ENCODE measurements around the gene ARL15. TPM values are rescaled to one million over a fixed set of nuclear protein-coding genes. Genes with fewer than 3 reads are reported as not detected.

Gene ARL15
- total and polyA plus RNA-seq, 3 experiments from 2014 or later = 5.6 to 18.8 (median 6.5) TPM

DNA sequence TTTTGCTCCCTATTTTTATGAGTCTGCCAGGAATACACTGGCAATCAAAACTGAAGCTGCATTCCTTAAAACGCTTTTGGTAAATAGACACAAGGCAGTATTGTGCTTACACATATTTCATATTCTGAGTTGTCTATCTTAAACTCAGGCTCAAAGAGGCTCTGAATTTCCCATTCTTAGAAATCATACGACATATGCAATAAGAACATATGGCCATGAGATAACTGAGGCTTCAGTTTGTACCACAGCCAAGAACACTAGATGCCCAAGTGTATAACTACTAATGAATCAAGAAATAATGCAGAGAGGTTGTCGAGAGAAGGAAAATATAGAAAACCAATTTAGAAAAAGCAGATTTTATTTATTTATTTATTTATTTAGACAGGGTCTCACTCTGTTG lies 392.5 kb downstream of the ARL15 start:
- H3K27ac ChIP-seq (ENCODE audit: low read depth, low read length) = no peak overlapping the region
- H3K4me3 Mint-ChIP-seq = no peak overlapping the region
- H3K27me3 ChIP-seq (ENCODE audit: insufficient read depth, low read length, poor library complexity, severe bottlenecking) = no peaks in the 10 kb centered on the region
- CTCF ChIA-PET = no interaction called here
- no peak for DNase-seq
- H3K4me1 Mint-ChIP-seq = no peaks in the 10 kb centered on the region
- H3K9me3 Mint-ChIP-seq = no peaks in the 10 kb centered on the region
- H3K27me3 Mint-ChIP-seq = no peaks in the 10 kb centered on the region
- H3K4me3 ChIP-seq (ENCODE audit: low read length) = no peak overlapping the region
- no peak overlapping the region for H3K27ac Mint-ChIP-seq
- no peaks in the 10 kb centered on the region for H3K4me1 ChIP-seq (ENCODE audit: insufficient read depth, low read length)
- POLR2A ChIA-PET = no interaction called here
- no peaks in the 10 kb centered on the region for H3K9me3 ChIP-seq (ENCODE audit: low read length)
- peaks cover 1 to 17% (median 3%) of the 10 kb centered on the region in 3 donors for H3K36me3 Mint-ChIP-seq
- no peaks in the 10 kb centered on the region for H3K36me3 ChIP-seq (ENCODE audit: insufficient read depth, low read length)

DNA sequence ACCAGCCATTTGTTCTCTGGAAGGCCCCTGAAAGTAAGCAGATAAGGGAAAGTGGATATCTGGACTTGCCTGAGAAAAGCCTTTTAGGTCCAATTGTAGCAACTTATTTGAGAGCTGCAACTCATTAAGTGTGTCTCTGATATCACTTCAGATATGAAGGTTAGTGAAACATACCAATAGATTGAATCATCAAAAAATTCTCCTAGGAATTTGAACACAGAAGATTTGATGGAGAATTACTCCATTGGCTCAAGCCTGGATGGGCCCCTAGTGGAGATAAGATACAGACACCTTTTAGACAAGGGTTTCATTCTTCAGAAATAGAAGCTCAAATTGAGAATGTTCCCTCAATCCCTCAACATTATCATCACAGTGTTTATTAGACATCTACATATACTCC lies 393.3 kb downstream of the ARL15 start:
- Mint-ChIP-seq H3K4me3 (no peak overlapping the region), H3K4me1 (no peaks in the 10 kb centered on the region), H3K27ac (no peak overlapping the region), H3K36me3 (peaks cover 1 to 17% (median 7%) of the 10 kb centered on the region in 3 donors), H3K9me3 (no peaks in the 10 kb centered on the region), H3K27me3 (no peaks in the 10 kb centered on the region)
- Histone ChIP-seq H3K27ac (ENCODE audit: low read depth, low read length) (no peak overlapping the region), H3K36me3 (ENCODE audit: insufficient read depth, low read length) (no peaks in the 10 kb centered on the region), H3K4me1 (ENCODE audit: insufficient read depth, low read length) (no peaks in the 10 kb centered on the region), H3K4me3 (ENCODE audit: low read length) (no peak overlapping the region), H3K27me3 (ENCODE audit: insufficient read depth, low read length, poor library complexity, severe bottlenecking) (no peaks in the 10 kb centered on the region), H3K9me3 (ENCODE audit: low read length) (no peaks in the 10 kb centered on the region)
- no peak for DNase-seq
- ChIA-PET CTCF (no interaction called here), POLR2A (no interaction called here)

DNA sequence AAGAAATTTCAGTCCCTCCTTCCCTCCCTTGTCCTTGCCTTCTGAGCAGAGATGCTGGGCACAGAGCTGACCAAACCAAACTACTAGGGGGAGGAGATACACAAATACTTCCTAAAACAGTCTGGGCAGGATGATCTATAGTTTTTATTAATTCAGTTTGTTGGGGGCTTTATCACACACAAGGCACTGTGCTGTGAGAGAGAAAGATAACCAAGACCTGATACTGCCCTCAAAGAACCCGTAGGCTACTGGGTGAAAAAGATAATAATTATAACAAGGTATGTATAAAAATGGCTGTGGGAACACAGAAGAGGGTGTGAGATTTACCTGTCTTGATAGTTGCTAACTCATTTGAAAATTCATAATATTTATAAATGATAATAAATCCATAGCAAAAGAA lies 395.3 kb downstream of the ARL15 start:
- Histone ChIP-seq H3K27ac (ENCODE audit: low read depth, low read length) (no peak overlapping the region), H3K4me3 (ENCODE audit: low read length) (no peak overlapping the region), H3K4me1 (ENCODE audit: insufficient read depth, low read length) (no peaks in the 10 kb centered on the region), H3K36me3 (ENCODE audit: insufficient read depth, low read length) (no peaks in the 10 kb centered on the region), H3K9me3 (ENCODE audit: low read length) (no peaks in the 10 kb centered on the region), H3K27me3 (ENCODE audit: insufficient read depth, low read length, poor library complexity, severe bottlenecking) (no peaks in the 10 kb centered on the region)
- Mint-ChIP-seq H3K36me3 (peaks cover 0 to 17% (median 7%) of the 10 kb centered on the region in 3 donors), H3K27ac (peak overlapping the region in 1 of 8 donors; percentile 40), H3K4me1 (no peaks in the 10 kb centered on the region), H3K9me3 (no peaks in the 10 kb centered on the region), H3K27me3 (no peaks in the 10 kb centered on the region), H3K4me3 (no peak overlapping the region)
- DNase-seq = no peak
- POLR2A ChIA-PET = no interaction called here
- CTCF ChIA-PET = no interaction called here

DNA sequence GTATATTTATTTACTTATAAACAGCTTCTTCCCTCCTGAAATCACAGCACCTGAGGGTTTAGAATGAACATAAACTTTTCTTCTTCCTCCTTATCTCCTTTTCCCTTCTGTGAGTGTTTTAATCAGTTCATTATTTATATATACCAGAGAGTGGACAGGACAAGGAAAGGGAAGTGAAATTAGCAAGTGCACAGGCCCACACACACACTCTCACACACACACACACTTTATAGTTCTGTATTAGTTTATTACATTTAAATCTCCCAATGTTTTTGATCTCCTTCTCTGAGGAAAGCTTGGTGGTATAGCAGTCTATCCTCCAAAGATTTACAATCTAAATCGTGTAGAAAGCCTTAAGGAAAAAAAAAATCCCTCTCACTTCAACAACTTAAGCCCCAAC lies 396.4 kb downstream of the ARL15 start:
- H3K27ac ChIP-seq (ENCODE audit: low read depth, low read length) = no peak overlapping the region
- Mint-ChIP-seq H3K27me3 (no peaks in the 10 kb centered on the region), H3K4me1 (no peaks in the 10 kb centered on the region), H3K4me3 (no peak overlapping the region), H3K27ac (no peak overlapping the region), H3K9me3 (no peaks in the 10 kb centered on the region), H3K36me3 (peaks cover 0 to 14% (median 7%) of the 10 kb centered on the region in 3 donors)
- H3K27me3 ChIP-seq (ENCODE audit: insufficient read depth, low read length, poor library complexity, severe bottlenecking) = no peaks in the 10 kb centered on the region
- ChIA-PET POLR2A (no interaction called here), CTCF (no interaction called here)
- no peaks in the 10 kb centered on the region for H3K9me3 ChIP-seq (ENCODE audit: low read length)
- H3K4me1 ChIP-seq (ENCODE audit: insufficient read depth, low read length) = no peaks in the 10 kb centered on the region
- no peak for DNase-seq
- H3K4me3 ChIP-seq (ENCODE audit: low read length) = no peak overlapping the region
- no peaks in the 10 kb centered on the region for H3K36me3 ChIP-seq (ENCODE audit: insufficient read depth, low read length)

DNA sequence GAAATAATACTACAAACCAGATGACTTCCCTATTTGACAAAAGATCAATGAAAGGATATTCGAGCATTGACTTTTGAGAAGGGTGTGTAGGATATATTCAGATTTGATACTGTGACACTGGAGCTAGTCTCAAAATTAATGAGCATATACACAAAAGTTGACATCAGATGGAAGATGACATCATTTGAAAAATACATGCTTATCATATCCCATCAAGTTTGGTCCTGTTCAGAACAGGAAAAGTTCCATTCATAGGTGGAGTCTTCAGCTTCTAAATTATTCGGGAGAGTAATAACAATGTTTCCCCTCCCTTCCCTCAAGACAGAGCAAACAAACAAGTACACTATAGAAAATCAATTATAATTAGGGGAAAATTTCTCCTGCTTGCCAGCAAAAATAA lies 401.6 kb downstream of the ARL15 start:
- CTCF ChIA-PET = no interaction called here
- POLR2A ChIA-PET = no interaction called here
- Histone ChIP-seq H3K9me3 (ENCODE audit: low read length) (no peaks in the 10 kb centered on the region), H3K27ac (ENCODE audit: low read depth, low read length) (no peak overlapping the region), H3K4me3 (ENCODE audit: low read length) (no peak overlapping the region), H3K27me3 (ENCODE audit: insufficient read depth, low read length, poor library complexity, severe bottlenecking) (no peaks in the 10 kb centered on the region), H3K36me3 (ENCODE audit: insufficient read depth, low read length) (no peaks in the 10 kb centered on the region), H3K4me1 (ENCODE audit: insufficient read depth, low read length) (no peaks in the 10 kb centered on the region)
- no peaks in the 10 kb centered on the region for H3K27me3 Mint-ChIP-seq
- H3K36me3 Mint-ChIP-seq = peaks cover 0 to 11% (median 8%) of the 10 kb centered on the region in 3 donors
- H3K27ac Mint-ChIP-seq = no peak overlapping the region
- H3K9me3 Mint-ChIP-seq = no peaks in the 10 kb centered on the region
- no peaks in the 10 kb centered on the region for H3K4me1 Mint-ChIP-seq
- H3K4me3 Mint-ChIP-seq = no peak overlapping the region
- no peak for DNase-seq

DNA sequence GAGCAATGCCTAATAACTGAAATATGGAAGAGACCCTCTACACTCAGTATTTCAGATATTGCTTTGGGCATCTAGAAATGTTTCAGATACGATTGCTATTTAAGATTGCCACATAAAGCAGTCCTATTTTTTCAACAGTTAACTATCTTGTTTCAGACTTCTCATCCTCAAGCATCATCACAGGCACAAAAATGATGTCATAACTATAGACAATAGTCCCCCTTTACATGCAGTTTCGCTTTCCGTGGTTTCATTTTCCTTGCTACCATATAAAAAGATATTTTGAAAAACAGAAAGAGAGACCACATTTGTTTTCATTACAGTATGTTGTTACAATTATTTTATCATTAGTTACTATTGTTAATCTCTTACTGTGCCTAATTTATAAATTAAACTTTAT lies 402.5 kb downstream of the ARL15 start:
- H3K4me1 Mint-ChIP-seq = no peaks in the 10 kb centered on the region
- H3K27ac ChIP-seq (ENCODE audit: low read depth, low read length) = no peak overlapping the region
- H3K9me3 ChIP-seq (ENCODE audit: low read length) = no peaks in the 10 kb centered on the region
- no peak overlapping the region for H3K4me3 ChIP-seq (ENCODE audit: low read length)
- H3K27ac Mint-ChIP-seq = no peak overlapping the region
- no peaks in the 10 kb centered on the region for H3K9me3 Mint-ChIP-seq
- H3K4me3 Mint-ChIP-seq = no peak overlapping the region
- no peak for DNase-seq
- peaks cover 0 to 12% (median 8%) of the 10 kb centered on the region in 3 donors for H3K36me3 Mint-ChIP-seq
- no peaks in the 10 kb centered on the region for H3K27me3 Mint-ChIP-seq
- no peaks in the 10 kb centered on the region for H3K27me3 ChIP-seq (ENCODE audit: insufficient read depth, low read length, poor library complexity, severe bottlenecking)
- H3K36me3 ChIP-seq (ENCODE audit: insufficient read depth, low read length) = no peaks in the 10 kb centered on the region
- no peaks in the 10 kb centered on the region for H3K4me1 ChIP-seq (ENCODE audit: insufficient read depth, low read length)
- CTCF ChIA-PET = no interaction called here
- POLR2A ChIA-PET = no interaction called here

DNA sequence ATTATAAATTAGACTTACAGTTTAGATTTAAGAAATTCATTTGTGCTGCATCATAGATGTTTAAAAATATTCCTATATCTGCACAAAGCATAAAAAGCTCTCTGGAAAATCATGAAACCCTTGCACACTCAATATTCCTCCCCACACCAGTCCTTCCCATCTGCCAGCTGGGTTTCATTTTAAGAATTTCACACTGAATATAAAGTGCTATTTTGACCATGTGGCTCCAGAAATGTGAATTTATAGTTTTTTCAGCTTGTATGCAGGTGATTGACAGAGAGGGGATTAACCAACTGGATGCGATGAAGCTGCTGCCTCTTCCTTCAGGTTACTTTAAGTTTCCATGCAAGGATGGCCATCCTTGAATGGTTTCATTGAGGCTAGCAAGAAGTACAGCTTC lies 403.6 kb downstream of the ARL15 start:
- Mint-ChIP-seq H3K27ac (no peak overlapping the region), H3K27me3 (no peaks in the 10 kb centered on the region), H3K4me1 (no peaks in the 10 kb centered on the region), H3K4me3 (no peak overlapping the region), H3K36me3 (peaks cover 0 to 11% (median 8%) of the 10 kb centered on the region in 3 donors), H3K9me3 (no peaks in the 10 kb centered on the region)
- H3K36me3 ChIP-seq (ENCODE audit: insufficient read depth, low read length) = no peaks in the 10 kb centered on the region
- H3K27ac ChIP-seq (ENCODE audit: low read depth, low read length) = no peak overlapping the region
- no peak for DNase-seq
- no peaks in the 10 kb centered on the region for H3K4me1 ChIP-seq (ENCODE audit: insufficient read depth, low read length)
- ChIA-PET POLR2A (no interaction called here), CTCF (no interaction called here)
- no peak overlapping the region for H3K4me3 ChIP-seq (ENCODE audit: low read length)
- no peaks in the 10 kb centered on the region for H3K27me3 ChIP-seq (ENCODE audit: insufficient read depth, low read length, poor library complexity, severe bottlenecking)
- H3K9me3 ChIP-seq (ENCODE audit: low read length) = no peaks in the 10 kb centered on the region

DNA sequence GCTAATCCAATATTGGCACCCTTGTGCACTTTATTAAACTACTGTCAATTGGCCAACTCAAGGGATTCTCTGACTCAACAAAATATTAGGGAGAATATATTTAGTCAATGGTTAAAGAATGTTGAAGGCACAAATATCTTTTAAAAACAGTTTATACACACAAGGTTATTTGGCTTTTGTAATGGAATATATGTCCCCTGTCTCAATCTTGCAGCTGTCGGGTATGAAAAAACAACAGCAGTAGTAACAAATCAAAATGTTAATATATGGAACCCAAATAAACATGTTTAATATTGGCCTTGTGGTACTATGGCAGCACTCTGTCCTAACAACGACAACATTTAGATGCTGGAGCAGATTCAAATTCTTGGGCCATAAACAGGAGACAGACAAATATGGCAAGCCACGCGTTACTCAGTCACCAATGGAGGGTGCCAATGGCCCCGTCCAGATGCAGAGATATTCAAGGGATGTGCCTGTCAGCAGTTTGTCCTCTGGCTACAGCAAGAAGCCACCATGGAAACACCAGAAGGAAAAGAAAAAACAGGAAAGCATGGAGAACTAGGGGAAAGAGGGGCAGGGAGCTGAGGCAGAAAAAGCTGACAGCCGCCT lies 408.0 kb downstream of the ARL15 start:
- Mint-ChIP-seq H3K27ac (no peak overlapping the region), H3K36me3 (peaks cover 1 to 14% (median 8%) of the 10 kb centered on the region in 3 donors), H3K4me3 (no peak overlapping the region), H3K9me3 (peaks cover 0 to 2% (median 0%) of the 10 kb centered on the region in 5 donors), H3K27me3 (no peaks in the 10 kb centered on the region), H3K4me1 (no peaks in the 10 kb centered on the region)
- POLR2A ChIA-PET = no interaction called here
- CTCF ChIA-PET = no interaction called here
- H3K4me1 ChIP-seq (ENCODE audit: insufficient read depth, low read length) = no peaks in the 10 kb centered on the region
- H3K36me3 ChIP-seq (ENCODE audit: insufficient read depth, low read length) = no peaks in the 10 kb centered on the region
- no peaks in the 10 kb centered on the region for H3K9me3 ChIP-seq (ENCODE audit: low read length)
- H3K4me3 ChIP-seq (ENCODE audit: low read length) = no peak overlapping the region
- no peak overlapping the region for H3K27ac ChIP-seq (ENCODE audit: low read depth, low read length)
- H3K27me3 ChIP-seq (ENCODE audit: insufficient read depth, low read length, poor library complexity, severe bottlenecking) = no peaks in the 10 kb centered on the region
- no peak for DNase-seq

DNA sequence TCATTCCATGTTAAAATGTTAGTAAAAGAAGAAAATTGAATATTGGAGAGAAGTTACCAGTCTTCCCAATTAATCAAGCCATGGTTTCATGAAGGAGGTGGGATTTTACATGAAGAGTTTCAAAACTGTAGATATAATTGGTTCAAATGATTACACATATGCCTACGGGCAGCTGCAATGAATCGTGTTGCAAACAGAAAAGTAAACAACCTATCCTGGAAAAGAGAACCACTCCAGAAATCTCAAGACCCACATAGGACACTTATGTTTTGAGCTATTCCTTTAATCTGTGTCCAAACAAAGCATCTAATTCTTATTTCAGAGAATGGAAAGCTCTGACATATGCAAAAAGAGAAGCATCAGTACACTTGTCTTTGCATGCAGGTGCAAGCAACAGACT lies 409.7 kb downstream of the ARL15 start:
- Histone ChIP-seq H3K9me3 (ENCODE audit: low read length) (no peaks in the 10 kb centered on the region), H3K27ac (ENCODE audit: low read depth, low read length) (no peak overlapping the region), H3K4me1 (ENCODE audit: insufficient read depth, low read length) (no peaks in the 10 kb centered on the region), H3K27me3 (ENCODE audit: insufficient read depth, low read length, poor library complexity, severe bottlenecking) (no peaks in the 10 kb centered on the region), H3K4me3 (ENCODE audit: low read length) (no peak overlapping the region), H3K36me3 (ENCODE audit: insufficient read depth, low read length) (no peaks in the 10 kb centered on the region)
- Mint-ChIP-seq H3K4me3 (no peak overlapping the region), H3K9me3 (peaks cover 0 to 2% (median 0%) of the 10 kb centered on the region in 5 donors), H3K4me1 (no peaks in the 10 kb centered on the region), H3K27me3 (no peaks in the 10 kb centered on the region), H3K27ac (no peak overlapping the region), H3K36me3 (peaks cover 1 to 12% (median 3%) of the 10 kb centered on the region in 3 donors)
- POLR2A ChIA-PET = no interaction called here
- no peak for DNase-seq
- CTCF ChIA-PET = no interaction called here

All from CD8-positive, alpha-beta memory T cell (primary cell).